ENCODE data around the gene MDP1.

- no peak for TF ChIP-seq CTCF (conservative IDR thresholded peaks at IDR 0.05 in 1 of 2, IDR thresholded peaks at IDR 0.05 in 1 of 2; ENCODE audit: extremely low read depth in 1 of 2, insufficient read depth in 1 of 2, low read depth in 1 of 2, low read length in 2 of 2)
- no peak for TF ChIP-seq EZH2 (IDR thresholded peaks at IDR 0.05; ENCODE audit: borderline replicate concordance, low read length)
Measured at GRCh38 chr14:24258119-24258518, 42.3 kb upstream of the MDP1 start.
